ENCODE results near the gene TREM2. TPM values are rescaled to one million over a fixed set of nuclear protein-coding genes. Genes with fewer than 3 reads are reported as not detected.
"Not testable (repeated sequence)": the region's sequence is repeated elsewhere in the genome, so short reads cannot be mapped to it uniquely, and the experiment has no call there.

TREM2 gene
- total and polyA plus RNA-seq, 4 experiments from 2014 or later = 2.7 to 4.0 TPM; not detected in 2

DNA sequence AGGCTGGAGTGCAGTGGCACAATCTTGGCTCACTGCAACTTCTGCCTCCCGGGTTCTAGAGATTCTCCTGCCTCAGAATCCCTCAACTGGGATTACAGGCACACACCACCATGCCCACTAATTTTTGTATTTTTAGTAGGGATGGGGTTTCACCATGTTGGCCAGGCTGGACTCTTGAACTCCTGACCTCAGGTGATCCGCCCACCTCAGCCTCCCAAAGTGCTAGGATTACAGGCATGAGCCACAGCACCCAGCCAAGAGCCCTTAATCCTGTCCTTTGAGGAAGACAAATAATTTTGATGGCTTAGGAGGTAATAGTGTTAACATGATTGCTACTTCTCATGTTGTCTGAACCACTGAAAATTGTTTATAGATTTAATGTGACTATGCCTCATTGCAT is 47.9 kb downstream of the TREM2 start:
- H3K9me3 Mint-ChIP-seq; DNase-seq; intact Hi-C loops (cut with micrococcal nuclease); H3K4me3 Mint-ChIP-seq; H3K36me3 ChIP-seq (ENCODE audit: insufficient read depth, low read length); H3K27ac ChIP-seq (ENCODE audit: low read depth, low read length); H3K4me1 ChIP-seq (ENCODE audit: insufficient read depth, low read length); H3K4me1 Mint-ChIP-seq; H3K9me3 ChIP-seq (ENCODE audit: control insufficient read depth in 1 of 2, low read length in 2 of 2); H3K27me3 Mint-ChIP-seq; CTCF ChIA-PET (ENCODE audit: partially characterized antibody); H3K27me3 ChIP-seq (ENCODE audit: insufficient read depth, low read length); H3K4me3 ChIP-seq (ENCODE audit: low read length in 2 of 2); POLR2A ChIA-PET (ENCODE audit: partially characterized antibody); H3K27ac Mint-ChIP-seq: not testable (repeated sequence)
- peaks cover 13 to 29% of the 10 kb centered on the region in 2 donors for H3K36me3 Mint-ChIP-seq

GRCh38 chr6:41111017-41111416 is 51.9 kb downstream of the TREM2 start:
- ChIA-PET CTCF (ENCODE audit: partially characterized antibody) (no interaction called here), POLR2A (ENCODE audit: partially characterized antibody) (no interaction called here)
- Histone ChIP-seq H3K27ac (ENCODE audit: low read depth, low read length) (no peak overlapping the region), H3K36me3 (ENCODE audit: insufficient read depth, low read length) (no peaks in the 10 kb centered on the region), H3K4me1 (ENCODE audit: insufficient read depth, low read length) (no peaks in the 10 kb centered on the region), H3K9me3 (ENCODE audit: control insufficient read depth in 1 of 2, low read length in 2 of 2) (no peaks in the 10 kb centered on the region), H3K4me3 (ENCODE audit: low read length in 2 of 2) (no peak overlapping the region), H3K27me3 (ENCODE audit: insufficient read depth, low read length) (no peaks in the 10 kb centered on the region)
- H3K27me3 Mint-ChIP-seq = no peaks in the 10 kb centered on the region
- H3K27ac Mint-ChIP-seq = peak overlapping the region in 1 of 7 donors; percentile 28
- peaks cover 11 to 26% of the 10 kb centered on the region in 2 donors for H3K36me3 Mint-ChIP-seq
- H3K9me3 Mint-ChIP-seq = no peaks in the 10 kb centered on the region
- DNase-seq = no peak
- no peak overlapping the region for H3K4me3 Mint-ChIP-seq
- intact Hi-C loops (cut with micrococcal nuclease) = no loop called here
- peaks cover 0 to 2% (median 0%) of the 10 kb centered on the region in 4 donors for H3K4me1 Mint-ChIP-seq

Other genes with a start within 250 kb of the TREM2 start
- gene UNC5CL, start 123.9 kb downstream of the TREM2 start, total RNA-seq = 1 to 10 TPM; 6.2 to 6.4 TPM
- gene UNC5CL, start 123.9 kb downstream of the TREM2 start, polyA plus RNA-seq = under 1 TPM; 0.13 to 0.69 TPM
- gene TSPO2, start 120.6 kb downstream of the TREM2 start, total RNA-seq = not detected
- not detected for gene TSPO2, start 120.6 kb downstream of the TREM2 start, polyA plus RNA-seq
- not detected for gene APOBEC2, start 109.9 kb downstream of the TREM2 start, total RNA-seq
- under 1 TPM; 0.44 to 0.91 TPM for gene APOBEC2, start 109.9 kb downstream of the TREM2 start, polyA plus RNA-seq
- gene OARD1, start 90.8 kb downstream of the TREM2 start, total RNA-seq = 10 to 100 TPM; 51.7 to 56.4 TPM
- 10 to 100 TPM; 41.0 to 56.7 TPM for gene OARD1, start 90.8 kb downstream of the TREM2 start, polyA plus RNA-seq
- 10 to 100 TPM; 56.7 to 56.9 TPM for gene NFYA, start 90.1 kb downstream of the TREM2 start, total RNA-seq
- 10 to 100 TPM; 10.7 to 27.7 TPM for gene NFYA, start 90.1 kb downstream of the TREM2 start, polyA plus RNA-seq
- not detected for gene TREML1, start 8.8 kb downstream of the TREM2 start, total RNA-seq
- not detected for gene TREML1, start 8.8 kb downstream of the TREM2 start, polyA plus RNA-seq
- under 1 TPM; 0.35 to 0.39 TPM for gene TREML2, start 38.0 kb upstream of the TREM2 start, total RNA-seq
- 1 to 10 TPM; 1.6 to 4.8 TPM for gene TREML2, start 38.0 kb upstream of the TREM2 start, polyA plus RNA-seq
- not detected for gene TREML4, start 65.2 kb upstream of the TREM2 start, total RNA-seq
- gene TREML4, start 65.2 kb upstream of the TREM2 start, polyA plus RNA-seq = not detected
- gene TREM1, start 123.6 kb upstream of the TREM2 start, total RNA-seq = not detected
- not detected for gene TREM1, start 123.6 kb upstream of the TREM2 start, polyA plus RNA-seq
- gene NCR2, start 172.5 kb upstream of the TREM2 start, total RNA-seq = not detected
- not detected for gene NCR2, start 172.5 kb upstream of the TREM2 start, polyA plus RNA-seq